HepG2 (cell line): ENCODE results near the gene POLN. TPM values are rescaled to one million over a fixed set of nuclear protein-coding genes. Genes with fewer than 3 reads are reported as not detected.

Experiments
- AGO2 ChIP-seq: fragments of 200-400 bp; formaldehyde crosslinking; optimal IDR thresholded peaks from 2 replicates; pipeline ENCODE3; 2017; ENCODE audit warnings: mild to moderate bottlenecking, low read depth, low read length, moderate library complexity
- DNMT3B ChIP-seq: conservative IDR thresholded peaks from 2 replicates; pipeline ENCODE4 v1.6.1; 2016; ENCODE audit warnings: missing biosample characterization, control low read depth
- DR1 ChIP-seq: sonication (generic); formaldehyde crosslinking; IDR thresholded peaks from 2 replicates; pipeline ENCODE4 v1.8.0; 2021; ENCODE audit warnings: mild to moderate bottlenecking, missing genetic modification reagents, inconsistent platforms
- HDAC1 ChIP-seq: sonication (generic); formaldehyde crosslinking; IDR thresholded peaks from 2 replicates; pipeline ENCODE4 v1.5.1; 2020; ENCODE audit warnings: mild to moderate bottlenecking, missing genetic modification reagents
- HOXA7 ChIP-seq: sonication (generic); formaldehyde crosslinking; IDR thresholded peaks from 2 replicates; pipeline ENCODE4 v1.8.1; 2022; ENCODE audit warnings: mild to moderate bottlenecking, missing genetic modification reagents, moderate library complexity
- ISX ChIP-seq: sonication (generic); formaldehyde crosslinking; conservative IDR thresholded peaks from 2 replicates; pipeline ENCODE4 v1.5.0; 2020; ENCODE audit warnings: missing genetic modification reagents
- KDM2A ChIP-seq: sonication (generic); formaldehyde crosslinking; IDR thresholded peaks from 2 replicates; pipeline ENCODE4 v1.4.0; 2020; ENCODE audit warnings: low read depth, missing genetic modification reagents, borderline replicate concordance
- MED8 ChIP-seq: sonication (generic); formaldehyde crosslinking; IDR thresholded peaks from 2 replicates; pipeline ENCODE4 v1.8.1; 2023; ENCODE audit warnings: mild to moderate bottlenecking, missing genetic modification reagents; ENCODE audit not compliant: insufficient replicate concordance
- MLX ChIP-seq: IDR thresholded peaks from 2 replicates; pipeline ENCODE4 v1.6.1; 2016
- PRMT3 ChIP-seq: sonication (generic); formaldehyde crosslinking; IDR thresholded peaks from 2 replicates; pipeline ENCODE4 v1.8.1; 2022; ENCODE audit warnings: low read depth, mild to moderate bottlenecking, moderate library complexity, missing genetic modification reagents, borderline replicate concordance
- RCOR2 ChIP-seq: IDR thresholded peaks from 2 replicates; pipeline ENCODE4 v1.6.1; 2016; ENCODE audit warnings: missing biosample characterization, missing genetic modification reagents
- RNF2 ChIP-seq: fragments of 450-650 bp; conservative IDR thresholded peaks from 2 replicates; pipeline ENCODE4 v1.6.1; 2016; ENCODE audit warnings: low read depth
- TAF15 ChIP-seq: fragments of 200-400 bp; formaldehyde crosslinking; IDR thresholded peaks from one replicate; pipeline ENCODE4 v1.6.1; 2018; ENCODE audit warnings: mild to moderate bottlenecking, low read depth, low read length; ENCODE audit not compliant: poor library complexity, severe bottlenecking
- XBP1 ChIP-seq: sonication (generic); formaldehyde crosslinking; IDR thresholded peaks from 2 replicates; pipeline ENCODE4 v1.5.0; 2020; ENCODE audit warnings: missing genetic modification reagents
- ZFP82 ChIP-seq: sonication (generic); formaldehyde crosslinking; IDR thresholded peaks from 2 replicates; pipeline ENCODE4 v1.5.1; 2020; ENCODE audit warnings: mild to moderate bottlenecking, missing genetic modification reagents, borderline replicate concordance
- ZNF160 ChIP-seq: sonication (generic); formaldehyde crosslinking; IDR thresholded peaks from 2 replicates; pipeline ENCODE4 v1.8.0; 2022; ENCODE audit warnings: mild to moderate bottlenecking, inconsistent platforms, missing genetic modification reagents
- ZNF678 ChIP-seq: sonication (generic); formaldehyde crosslinking; IDR thresholded peaks from 2 replicates; pipeline ENCODE4 v1.4.0; 2020; ENCODE audit warnings: mild to moderate bottlenecking, missing genetic modification reagents
- polyA plus RNA-seq, 8 experiments: library from polyadenylated mRNA; depleted of rRNA in 3 of 8; stranded (reverse) in 7 of 8; unstranded in 1 of 8; fragments of >200 nt; fragmentation: Illumina TruSeq in 4 of 8; extraction: Trizol in 4 of 8; gene quantifications; 2 replicates each; pipeline versions ENCODE4 v1.2.1 to v1.2.3, GENCODE V29; 2011 to 2016; ENCODE audit warnings: low read depth in 4 of 8, missing spikeins in 1 of 8, mixed read lengths in 1 of 8; ENCODE audit not compliant: insufficient read depth in 1 of 8
- total RNA-seq, 5 experiments: library from RNA; depleted of rRNA; stranded (reverse); fragments of >200 nt; fragmentation: Illumina TruSeq; extraction: Trizol; gene quantifications; 2 replicates each; pipeline ENCODE4 v1.2.3, GENCODE V29; 2016; ENCODE audit warnings: low read depth in 1 of 5
- TF ChIP-seq, protein P1 (sequence below): sonication (generic); formaldehyde crosslinking; IDR thresholded peaks from 2 replicates; pipeline ENCODE4 v1.5.0; 2020; ENCODE audit warnings: missing genetic modification reagents
- TF ChIP-seq, protein P2 (sequence below): sonication (generic); formaldehyde crosslinking; IDR thresholded peaks from 2 replicates; pipeline ENCODE4 v1.8.1; 2023; ENCODE audit warnings: mild to moderate bottlenecking, missing genetic modification reagents, borderline replicate concordance
- TF ChIP-seq, protein P3 (sequence below): sonication (generic); formaldehyde crosslinking; IDR thresholded peaks from 2 replicates; pipeline ENCODE4 v1.4.0; 2020; ENCODE audit warnings: missing genetic modification reagents

The POLN gene
- total and polyA plus RNA-seq, 2 of the 13 experiments (the other 11 are each of a cell fraction or from before 2014, with no cell fraction given): 0.93 to 1.5 TPM

DNA sequence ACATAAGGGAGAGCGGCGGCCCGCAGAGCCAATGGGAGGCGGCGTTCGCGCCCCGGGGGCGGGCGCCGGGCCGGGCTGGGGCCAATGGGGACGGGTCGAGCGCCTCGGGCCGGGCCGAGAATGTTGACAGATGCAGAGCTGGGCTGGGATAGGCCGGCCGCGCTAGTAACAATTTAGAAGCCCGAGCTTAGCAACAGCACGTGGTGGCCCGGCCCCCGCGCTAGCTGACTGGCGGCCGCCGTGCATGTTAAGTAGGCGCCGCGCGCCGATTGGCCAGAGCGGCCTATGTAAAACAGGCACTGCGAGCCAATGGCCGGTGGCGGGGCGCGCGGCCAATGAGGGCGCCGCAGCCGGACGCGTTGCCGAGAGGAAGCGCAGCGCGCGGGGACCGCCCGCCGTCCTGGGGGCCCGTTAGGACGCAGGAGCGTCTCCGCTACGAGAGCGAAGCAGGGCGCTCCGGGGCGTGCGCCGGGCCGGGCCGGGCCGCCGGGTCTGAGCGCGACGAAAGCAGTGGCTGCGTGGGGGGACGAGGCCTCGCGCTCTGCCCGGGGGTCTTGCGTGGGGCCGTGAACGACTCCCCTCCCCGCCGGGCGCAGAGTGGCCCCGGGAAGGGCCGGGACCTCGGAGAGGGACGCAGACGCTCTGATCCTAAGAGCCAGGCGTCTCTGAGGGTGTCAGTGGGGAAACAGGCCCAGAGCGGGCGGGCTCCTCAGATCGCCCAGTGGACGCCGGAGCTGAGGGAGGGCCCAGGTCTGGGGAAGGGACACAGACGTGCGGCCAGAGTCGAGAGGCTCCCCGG lies 20.4 kb upstream of the POLN start (continued):
- TF ChIP-seq HDAC1 (CRISPR knock-in tag): peak; percentile 74
- peak; percentile 36; the same call in 1 of the 2 replicates for TF ChIP-seq DR1 (CRISPR knock-in tag)
- 0 out of 2 replicates have a peak, but pooled peaks have one; percentile 11 for TF ChIP-seq MLX (CRISPR knock-in tag)
- TF ChIP-seq, protein P1, sequence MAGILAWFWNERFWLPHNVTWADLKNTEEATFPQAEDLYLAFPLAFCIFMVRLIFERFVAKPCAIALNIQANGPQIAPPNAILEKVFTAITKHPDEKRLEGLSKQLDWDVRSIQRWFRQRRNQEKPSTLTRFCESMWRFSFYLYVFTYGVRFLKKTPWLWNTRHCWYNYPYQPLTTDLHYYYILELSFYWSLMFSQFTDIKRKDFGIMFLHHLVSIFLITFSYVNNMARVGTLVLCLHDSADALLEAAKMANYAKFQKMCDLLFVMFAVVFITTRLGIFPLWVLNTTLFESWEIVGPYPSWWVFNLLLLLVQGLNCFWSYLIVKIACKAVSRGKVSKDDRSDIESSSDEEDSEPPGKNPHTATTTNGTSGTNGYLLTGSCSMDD (CRISPR knock-in tag): no peak
- peak; percentile 94 for TF ChIP-seq RNF2
- TF ChIP-seq RCOR2 (CRISPR knock-in tag): no peak
- no peak for TF ChIP-seq XBP1 (CRISPR knock-in tag)
- TF ChIP-seq TAF15: no peak
- TF ChIP-seq ZNF160 (CRISPR knock-in tag): no peak; the same call in 1 of the 2 replicates
- TF ChIP-seq, protein P2, sequence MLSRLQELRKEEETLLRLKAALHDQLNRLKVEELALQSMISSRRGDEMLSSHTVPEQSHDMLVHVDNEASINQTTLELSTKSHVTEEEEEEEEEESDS (CRISPR knock-in tag): peak; percentile 54; the same call in 1 of the 2 replicates
- peak; percentile 83; the same call in 1 of the 2 replicates for TF ChIP-seq ISX (CRISPR knock-in tag)
- no peak for TF ChIP-seq ZNF678 (CRISPR knock-in tag)
- TF ChIP-seq, protein P3, sequence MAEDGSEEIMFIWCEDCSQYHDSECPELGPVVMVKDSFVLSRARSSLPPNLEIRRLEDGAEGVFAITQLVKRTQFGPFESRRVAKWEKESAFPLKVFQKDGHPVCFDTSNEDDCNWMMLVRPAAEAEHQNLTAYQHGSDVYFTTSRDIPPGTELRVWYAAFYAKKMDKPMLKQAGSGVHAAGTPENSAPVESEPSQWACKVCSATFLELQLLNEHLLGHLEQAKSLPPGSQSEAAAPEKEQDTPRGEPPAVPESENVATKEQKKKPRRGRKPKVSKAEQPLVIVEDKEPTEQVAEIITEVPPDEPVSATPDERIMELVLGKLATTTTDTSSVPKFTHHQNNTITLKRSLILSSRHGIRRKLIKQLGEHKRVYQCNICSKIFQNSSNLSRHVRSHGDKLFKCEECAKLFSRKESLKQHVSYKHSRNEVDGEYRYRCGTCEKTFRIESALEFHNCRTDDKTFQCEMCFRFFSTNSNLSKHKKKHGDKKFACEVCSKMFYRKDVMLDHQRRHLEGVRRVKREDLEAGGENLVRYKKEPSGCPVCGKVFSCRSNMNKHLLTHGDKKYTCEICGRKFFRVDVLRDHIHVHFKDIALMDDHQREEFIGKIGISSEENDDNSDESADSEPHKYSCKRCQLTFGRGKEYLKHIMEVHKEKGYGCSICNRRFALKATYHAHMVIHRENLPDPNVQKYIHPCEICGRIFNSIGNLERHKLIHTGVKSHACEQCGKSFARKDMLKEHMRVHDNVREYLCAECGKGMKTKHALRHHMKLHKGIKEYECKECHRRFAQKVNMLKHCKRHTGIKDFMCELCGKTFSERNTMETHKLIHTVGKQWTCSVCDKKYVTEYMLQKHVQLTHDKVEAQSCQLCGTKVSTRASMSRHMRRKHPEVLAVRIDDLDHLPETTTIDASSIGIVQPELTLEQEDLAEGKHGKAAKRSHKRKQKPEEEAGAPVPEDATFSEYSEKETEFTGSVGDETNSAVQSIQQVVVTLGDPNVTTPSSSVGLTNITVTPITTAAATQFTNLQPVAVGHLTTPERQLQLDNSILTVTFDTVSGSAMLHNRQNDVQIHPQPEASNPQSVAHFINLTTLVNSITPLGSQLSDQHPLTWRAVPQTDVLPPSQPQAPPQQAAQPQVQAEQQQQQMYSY (CRISPR knock-in tag): no peak
- no peak; the same call in 1 of the 2 replicates for TF ChIP-seq ZFP82 (CRISPR knock-in tag)
- peak; percentile 58 for TF ChIP-seq MED8
- 0 out of 2 replicates have a peak, but pooled peaks have one; percentile 42 for TF ChIP-seq KDM2A (CRISPR knock-in tag)
- 0 out of 2 replicates have a peak, but pooled peaks have one; percentile 69 for TF ChIP-seq PRMT3
- peak; percentile 66 for TF ChIP-seq AGO2
- no peak for TF ChIP-seq HOXA7 (CRISPR knock-in tag)
- TF ChIP-seq DNMT3B (CRISPR knock-in tag): no peak
